CD4-positive, alpha-beta T cell treated with Interleukin-4 for 4 hours (primary cell): Measurements from ENCODE around the gene ARAF.

ENCODE experiments used
- DNase-seq: peaks from one replicate; pipeline ENCODE4 v3.0.0-alpha.2; 2020

Gene ARAF

GRCh38 chrX:47564438-47565085, 3.6 kb downstream of the ARAF start:
- no peak for DNase-seq

DNA sequence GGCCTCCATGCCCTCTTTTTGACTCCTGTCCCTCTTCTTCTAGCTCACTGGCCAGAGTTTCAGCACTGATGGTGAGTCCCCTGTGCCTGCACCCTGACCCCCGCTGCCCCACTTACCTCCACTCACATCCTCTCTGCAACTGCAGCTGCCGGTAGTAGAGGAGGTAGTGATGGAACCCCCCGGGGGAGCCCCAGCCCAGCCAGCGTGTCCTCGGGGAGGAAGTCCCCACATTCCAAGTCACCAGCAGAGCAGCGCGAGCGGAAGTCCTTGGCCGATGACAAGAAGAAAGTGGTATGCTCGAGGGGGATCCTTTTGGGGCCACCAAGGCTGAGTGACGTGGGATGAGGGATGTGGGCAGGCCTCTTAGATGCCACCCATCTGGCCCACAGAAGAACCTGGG, 5.8 kb downstream of the ARAF start:
- no peak for DNase-seq

DNA sequence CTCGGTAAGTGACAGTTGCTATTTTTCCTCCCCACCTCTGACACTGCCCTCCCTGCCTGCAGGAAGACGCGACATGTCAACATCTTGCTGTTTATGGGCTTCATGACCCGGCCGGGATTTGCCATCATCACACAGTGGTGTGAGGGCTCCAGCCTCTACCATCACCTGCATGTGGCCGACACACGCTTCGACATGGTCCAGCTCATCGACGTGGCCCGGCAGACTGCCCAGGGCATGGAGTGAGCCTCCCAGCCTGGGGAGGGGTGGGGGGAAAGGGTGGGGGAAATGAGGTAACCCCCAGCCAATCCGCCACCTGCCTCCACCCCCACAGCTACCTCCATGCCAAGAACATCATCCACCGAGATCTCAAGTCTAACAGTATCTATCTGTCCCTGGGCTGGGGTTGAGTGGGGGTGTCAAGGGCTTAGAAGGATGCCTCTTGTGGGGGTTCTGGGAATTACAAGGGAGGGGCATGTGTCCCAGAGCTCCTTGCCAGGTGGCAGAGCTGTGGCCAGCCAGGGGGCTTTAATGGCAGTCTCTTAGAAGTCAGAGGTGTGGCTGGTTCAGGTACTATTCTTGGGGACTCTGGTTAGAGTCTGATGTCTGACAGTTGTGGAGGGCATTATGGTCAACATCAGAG, 7.8 kb downstream of the ARAF start:
- DNase-seq = peak; percentile 6

DNA sequence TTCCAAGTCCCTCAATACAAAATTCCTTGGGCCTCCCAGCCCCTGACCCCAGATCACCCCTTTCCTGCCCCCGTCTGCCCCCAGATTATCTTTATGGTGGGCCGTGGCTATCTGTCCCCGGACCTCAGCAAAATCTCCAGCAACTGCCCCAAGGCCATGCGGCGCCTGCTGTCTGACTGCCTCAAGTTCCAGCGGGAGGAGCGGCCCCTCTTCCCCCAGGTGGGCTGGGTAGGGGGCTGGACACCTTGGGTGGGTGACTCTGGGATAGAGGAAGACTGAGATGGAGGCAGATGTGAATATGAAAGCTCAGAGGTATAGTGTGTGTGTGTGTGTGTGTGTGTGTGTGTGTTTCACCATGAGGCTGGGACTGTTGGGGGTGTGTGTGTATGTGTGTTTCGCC, 9.8 kb downstream of the ARAF start:
- DNase-seq = no peak

- no peak for DNase-seq
Observed at GRCh38 chrX:47571215-47571614, 10.2 kb downstream of the ARAF start.

DNA sequence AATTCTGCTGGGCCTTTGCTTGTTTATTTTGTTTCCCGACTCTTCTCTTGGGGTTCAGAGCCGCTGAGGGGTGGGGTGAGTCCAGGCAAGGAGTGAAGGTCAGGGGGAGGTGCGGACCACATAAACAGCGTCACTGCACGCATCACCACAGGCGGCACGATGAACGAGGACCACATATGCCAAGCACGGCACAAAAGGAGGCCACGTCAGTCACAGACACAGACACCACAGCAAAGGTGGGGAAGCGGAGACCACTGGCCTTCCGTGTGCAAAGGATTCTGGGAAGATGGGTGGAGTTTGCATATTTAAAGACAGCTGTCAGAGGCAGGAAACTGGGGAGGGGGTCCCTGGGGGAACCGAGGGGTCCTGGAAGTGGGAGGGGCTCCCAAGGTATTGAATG, 10.9 kb downstream of the ARAF start:
- DNase-seq = no peak

- DNase-seq = no peak
Observed at GRCh38 chrX:47572773-47573340, 11.9 kb downstream of the ARAF start.

- DNase-seq = no peak
Observed at GRCh38 chrX:47573341-47574075, 12.5 kb downstream of the ARAF start.

GRCh38 chrX:47574076-47574546, 13.1 kb downstream of the ARAF start:
- DNase-seq = no peak

DNA sequence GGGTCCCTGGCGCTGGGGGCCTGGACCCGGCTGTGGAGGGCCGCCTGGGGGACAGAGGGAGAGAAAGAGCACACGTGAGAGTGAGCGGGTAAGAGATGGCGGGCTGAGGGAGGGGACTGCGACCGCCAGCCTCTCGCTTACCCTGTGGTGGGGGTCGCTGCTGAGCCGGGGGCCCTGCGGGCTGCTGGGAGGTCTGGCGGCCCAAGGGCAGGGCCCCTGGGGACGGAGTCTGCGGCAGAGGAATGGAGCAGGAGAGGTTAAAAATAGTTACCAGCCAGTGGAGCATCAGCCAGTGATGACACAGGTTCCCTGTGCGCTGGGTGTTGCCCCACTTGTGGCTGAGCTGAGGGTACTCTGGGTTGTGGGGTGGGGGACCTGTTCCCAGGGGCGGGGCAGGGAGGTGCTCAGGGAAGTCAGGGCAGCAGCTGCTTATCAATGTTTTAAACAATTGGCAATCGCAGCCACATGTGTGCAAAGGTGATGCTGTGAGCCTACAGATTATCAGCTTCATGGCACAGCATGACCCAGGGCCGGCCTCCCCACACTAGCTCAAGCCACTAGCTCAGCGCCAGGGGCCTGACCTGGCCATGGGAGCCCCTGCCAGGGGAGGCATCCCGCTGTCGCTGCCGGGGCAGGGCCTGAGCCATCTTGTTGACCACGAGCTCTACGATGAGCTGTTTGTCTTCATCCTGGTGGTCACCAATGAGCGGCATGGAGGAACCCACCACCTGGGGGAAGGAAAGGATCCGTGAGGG, 13.7 kb downstream of the ARAF start:
- DNase-seq = no peak

- DNase-seq = no peak
Observed at GRCh38 chrX:47576021-47576898, 15.3 kb downstream of the ARAF start.

GRCh38 chrX:47577424-47577823, 16.4 kb downstream of the ARAF start:
- no peak for DNase-seq

GRCh38 chrX:47577901-47578300, 16.9 kb downstream of the ARAF start:
- no peak for DNase-seq

DNA sequence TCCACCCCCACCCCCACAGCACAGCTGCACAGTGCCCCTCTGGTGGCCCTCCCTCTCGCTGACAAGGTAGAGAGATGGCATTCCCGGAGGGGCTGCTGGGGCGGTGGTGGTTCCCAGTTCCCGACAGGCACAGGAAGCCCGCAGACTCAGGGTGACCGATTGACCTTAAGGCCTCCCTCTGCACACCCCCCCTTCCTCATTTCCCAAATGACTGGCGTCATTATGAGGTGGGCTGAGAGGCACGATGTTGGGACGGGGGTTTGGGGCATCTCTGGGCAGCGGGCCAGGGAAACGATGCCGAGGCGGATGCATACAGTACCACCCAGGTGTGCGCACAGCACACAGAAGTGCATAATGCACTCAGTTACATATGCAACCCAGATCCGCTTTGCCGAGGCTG, 17.7 kb downstream of the ARAF start:
- DNase-seq = no peak

- DNase-seq = peak; percentile 11
Observed at GRCh38 chrX:47579537-47579936, 18.5 kb downstream of the ARAF start.

GRCh38 chrX:47581731-47582647, 21.0 kb downstream of the ARAF start, which contains the start of gene TIMP1:
Gene TIMP1 (plus strand): TSS chrX:47582436. CDS start chrX:47583416, 980 bp downstream.
- peak; percentile 86 for DNase-seq

DNA sequence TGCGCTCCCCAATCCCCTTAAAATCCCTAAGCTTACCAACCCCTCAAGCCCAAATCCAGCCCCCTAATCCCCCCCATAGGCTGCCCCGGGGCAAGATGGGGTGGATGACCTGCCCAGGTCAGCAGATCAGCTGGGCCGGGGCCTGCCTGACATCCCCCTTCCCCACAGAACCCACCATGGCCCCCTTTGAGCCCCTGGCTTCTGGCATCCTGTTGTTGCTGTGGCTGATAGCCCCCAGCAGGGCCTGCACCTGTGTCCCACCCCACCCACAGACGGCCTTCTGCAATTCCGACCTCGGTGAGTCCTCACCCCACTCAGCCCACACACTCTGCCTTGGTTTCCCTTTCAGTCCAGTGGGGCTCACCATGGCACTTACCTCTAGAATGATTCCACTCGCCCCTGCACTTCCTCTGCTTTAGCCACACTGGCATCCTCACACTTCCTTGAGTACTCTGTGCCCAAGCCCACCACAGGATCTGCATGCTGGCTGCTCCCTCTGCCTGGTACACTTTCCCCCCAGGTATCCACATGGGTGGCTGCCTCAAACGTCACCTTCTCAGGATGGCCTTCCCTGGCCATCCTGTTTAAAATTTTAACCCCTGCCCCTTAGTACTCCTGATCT, 22.3 kb downstream of the ARAF start:
- DNase-seq = no peak

- no peak for DNase-seq
Observed at GRCh38 chrX:47584714-47585113, 23.7 kb downstream of the ARAF start.

GRCh38 chrX:47585273-47585672, 24.3 kb downstream of the ARAF start:
- DNase-seq = no peak
